BE2C (cell line): ENCODE results near the gene VPS35L.

Experiments
- DNase-seq: peaks from one replicate; pipeline ENCODE4 v3.0.0-alpha.2; 2020
- H3K27me3 ChIP-seq: fragments of 250-450 bp; sonication (Bioruptor Pico); 2 replicates; pipeline ENCODE4 v1.5.1; 2020; ENCODE audit warnings: mild to moderate bottlenecking
- H3K36me3 ChIP-seq: fragments of 250-450 bp; sonication (Bioruptor Pico); 2 replicates; pipeline ENCODE4 v1.5.1; 2020; ENCODE audit warnings: mild to moderate bottlenecking
- H3K4me1 ChIP-seq: fragments of 250-450 bp; sonication (Bioruptor Pico); 2 replicates; pipeline ENCODE4 v1.5.1; 2020
- H3K4me3 ChIP-seq: 2 replicates; pipeline ENCODE4 v1.5.1; 2011; ENCODE audit warnings: low read depth, low read length
- H3K9me3 ChIP-seq: fragments of 250-450 bp; sonication (Bioruptor Pico); 2 replicates; pipeline ENCODE4 v1.5.1; 2020
- TF ChIP-seq, protein P1 (sequence below): IDR thresholded peaks from 2 replicates; pipeline ENCODE4 v1.5.1; 2012; ENCODE audit warnings: mild to moderate bottlenecking, low read depth, low read length

Gene VPS35L

DNA sequence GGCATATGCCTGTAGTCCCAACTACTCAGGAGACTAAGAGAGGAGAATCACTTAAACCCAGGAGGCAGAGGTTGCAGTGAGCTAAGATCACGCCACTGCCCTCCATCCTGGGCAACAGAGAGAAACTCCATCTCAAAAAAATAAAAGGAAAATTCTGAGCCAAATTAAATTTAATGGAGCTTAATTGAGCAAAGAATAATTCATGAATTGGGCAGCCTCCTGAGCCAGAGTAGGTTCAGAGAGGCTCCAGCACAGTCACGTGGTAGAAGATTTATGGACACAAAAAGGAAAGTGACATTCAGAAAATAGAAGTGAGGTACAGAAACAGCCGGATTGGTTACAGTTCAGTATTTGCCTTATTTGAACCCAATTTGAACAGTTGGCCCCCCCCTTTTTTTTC is 10.9 kb downstream of the VPS35L start:
- peaks cover 32% of the 10 kb centered on the region for H3K36me3 ChIP-seq
- H3K9me3 ChIP-seq: no peaks in the 10 kb centered on the region
- no peaks in the 10 kb centered on the region for H3K4me1 ChIP-seq
- no peak for DNase-seq
- H3K4me3 ChIP-seq: no peak overlapping the region
- TF ChIP-seq, protein P1, sequence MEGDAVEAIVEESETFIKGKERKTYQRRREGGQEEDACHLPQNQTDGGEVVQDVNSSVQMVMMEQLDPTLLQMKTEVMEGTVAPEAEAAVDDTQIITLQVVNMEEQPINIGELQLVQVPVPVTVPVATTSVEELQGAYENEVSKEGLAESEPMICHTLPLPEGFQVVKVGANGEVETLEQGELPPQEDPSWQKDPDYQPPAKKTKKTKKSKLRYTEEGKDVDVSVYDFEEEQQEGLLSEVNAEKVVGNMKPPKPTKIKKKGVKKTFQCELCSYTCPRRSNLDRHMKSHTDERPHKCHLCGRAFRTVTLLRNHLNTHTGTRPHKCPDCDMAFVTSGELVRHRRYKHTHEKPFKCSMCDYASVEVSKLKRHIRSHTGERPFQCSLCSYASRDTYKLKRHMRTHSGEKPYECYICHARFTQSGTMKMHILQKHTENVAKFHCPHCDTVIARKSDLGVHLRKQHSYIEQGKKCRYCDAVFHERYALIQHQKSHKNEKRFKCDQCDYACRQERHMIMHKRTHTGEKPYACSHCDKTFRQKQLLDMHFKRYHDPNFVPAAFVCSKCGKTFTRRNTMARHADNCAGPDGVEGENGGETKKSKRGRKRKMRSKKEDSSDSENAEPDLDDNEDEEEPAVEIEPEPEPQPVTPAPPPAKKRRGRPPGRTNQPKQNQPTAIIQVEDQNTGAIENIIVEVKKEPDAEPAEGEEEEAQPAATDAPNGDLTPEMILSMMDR: no peak
- H3K27me3 ChIP-seq: no peaks in the 10 kb centered on the region

DNA sequence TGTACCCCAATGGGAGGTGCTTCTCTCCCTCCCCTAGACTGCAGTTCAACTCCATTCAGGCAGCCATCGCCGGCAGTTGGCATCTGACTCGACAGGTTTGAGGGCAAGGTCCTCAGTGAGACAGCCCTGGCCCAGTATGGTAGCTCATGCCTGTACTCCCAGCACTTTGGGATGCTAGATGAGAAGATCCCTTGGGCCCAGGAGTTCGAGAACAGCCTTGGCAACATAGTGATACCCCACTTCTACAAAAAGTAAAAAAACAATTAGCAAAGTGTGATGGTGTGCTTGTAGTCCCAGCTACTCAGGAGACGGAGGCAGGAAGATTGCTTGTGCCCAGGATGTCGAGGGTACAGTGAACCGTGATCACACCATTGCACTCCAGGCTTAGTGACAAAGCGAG is 12.1 kb downstream of the VPS35L start:
- TF ChIP-seq, protein P1: no peak
- Histone ChIP-seq H3K4me1 (no peaks in the 10 kb centered on the region), H3K4me3 (no peak overlapping the region), H3K9me3 (no peaks in the 10 kb centered on the region), H3K27me3 (no peaks in the 10 kb centered on the region), H3K36me3 (peaks cover 32% of the 10 kb centered on the region)
- DNase-seq: no peak

DNA sequence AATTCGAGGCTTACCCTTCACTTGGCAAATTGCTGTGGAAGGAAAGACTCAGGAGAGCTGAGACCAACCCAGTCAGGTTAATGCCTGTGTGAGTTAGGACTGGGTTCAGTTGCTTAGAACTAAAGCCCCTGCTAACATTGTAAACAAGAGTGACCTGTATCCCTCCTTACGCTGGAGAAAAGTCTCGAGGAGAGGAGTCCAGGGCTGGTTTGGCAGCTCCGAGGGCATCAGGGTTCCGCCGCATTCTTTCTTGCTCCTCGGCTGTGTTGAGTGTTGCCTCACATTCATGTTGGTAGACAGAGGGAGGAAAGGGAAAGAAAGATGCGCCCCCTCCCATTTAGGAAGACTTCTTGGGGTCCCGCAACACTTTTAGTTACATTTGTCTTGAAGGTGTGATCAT is 18.5 kb downstream of the VPS35L start:
- Histone ChIP-seq H3K27me3 (no peaks in the 10 kb centered on the region), H3K4me3 (no peak overlapping the region), H3K36me3 (peaks cover 21% of the 10 kb centered on the region; the same call in 1 of the 2 replicates), H3K9me3 (no peaks in the 10 kb centered on the region), H3K4me1 (no peaks in the 10 kb centered on the region)
- TF ChIP-seq, protein P1: no peak
- DNase-seq: no peak

DNA sequence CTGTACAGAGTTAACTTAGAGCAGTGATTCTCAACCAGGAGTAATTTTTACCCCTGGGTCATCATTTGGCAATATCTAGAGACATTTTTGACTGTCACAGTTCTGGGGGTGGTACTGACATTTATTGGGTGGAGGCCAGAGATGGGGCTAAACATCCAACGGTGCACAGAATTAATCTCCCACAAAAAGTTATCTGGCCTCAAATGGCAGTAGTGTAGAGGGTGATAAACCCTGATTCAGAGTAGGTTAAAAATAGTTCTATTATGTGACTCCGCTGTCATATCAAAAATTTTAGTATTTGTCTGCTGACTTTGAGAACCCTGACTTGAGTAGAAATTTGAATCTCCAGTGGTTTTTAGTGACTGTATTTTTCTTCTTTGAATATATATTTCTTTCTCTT is 19.1 kb downstream of the VPS35L start:
- DNase-seq: no peak
- H3K4me3 ChIP-seq: no peak overlapping the region
- no peaks in the 10 kb centered on the region for H3K27me3 ChIP-seq
- H3K36me3 ChIP-seq: peaks cover 21% of the 10 kb centered on the region; the same call in 1 of the 2 replicates
- H3K9me3 ChIP-seq: no peaks in the 10 kb centered on the region
- no peaks in the 10 kb centered on the region for H3K4me1 ChIP-seq
- TF ChIP-seq, protein P1: no peak

DNA sequence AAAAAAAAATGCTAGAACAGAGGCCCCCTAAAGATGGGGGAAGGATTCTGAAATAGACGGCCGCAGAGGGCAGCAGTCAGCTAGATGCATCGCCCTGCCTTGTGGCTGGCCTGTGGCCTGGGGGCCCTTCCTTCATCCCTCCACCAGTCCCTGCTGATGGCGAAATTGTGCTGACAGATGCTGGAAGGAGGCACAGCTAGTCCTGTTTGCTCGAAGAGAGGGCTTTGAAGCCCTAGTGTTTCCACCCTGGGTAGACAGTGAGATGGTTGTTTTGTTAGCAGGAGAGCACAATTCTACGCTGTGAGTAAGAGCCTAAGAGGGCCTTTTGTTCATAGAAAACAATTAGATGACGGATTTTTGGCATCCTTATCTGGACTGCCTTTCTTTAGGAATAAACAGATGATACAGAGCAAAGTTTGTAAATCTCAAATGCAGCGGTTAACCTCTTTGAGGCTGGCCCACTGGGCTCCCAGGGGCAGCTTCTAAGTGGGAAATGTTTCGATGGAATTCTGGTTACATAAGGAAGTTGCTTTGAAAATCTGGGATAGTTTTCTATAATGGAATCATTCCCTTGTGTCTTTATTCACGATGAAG is 23.0 kb downstream of the VPS35L start:
- Histone ChIP-seq H3K36me3 (peaks cover 28% of the 10 kb centered on the region; the same call in 1 of the 2 replicates), H3K4me1 (no peaks in the 10 kb centered on the region)
- no peak for DNase-seq

DNA sequence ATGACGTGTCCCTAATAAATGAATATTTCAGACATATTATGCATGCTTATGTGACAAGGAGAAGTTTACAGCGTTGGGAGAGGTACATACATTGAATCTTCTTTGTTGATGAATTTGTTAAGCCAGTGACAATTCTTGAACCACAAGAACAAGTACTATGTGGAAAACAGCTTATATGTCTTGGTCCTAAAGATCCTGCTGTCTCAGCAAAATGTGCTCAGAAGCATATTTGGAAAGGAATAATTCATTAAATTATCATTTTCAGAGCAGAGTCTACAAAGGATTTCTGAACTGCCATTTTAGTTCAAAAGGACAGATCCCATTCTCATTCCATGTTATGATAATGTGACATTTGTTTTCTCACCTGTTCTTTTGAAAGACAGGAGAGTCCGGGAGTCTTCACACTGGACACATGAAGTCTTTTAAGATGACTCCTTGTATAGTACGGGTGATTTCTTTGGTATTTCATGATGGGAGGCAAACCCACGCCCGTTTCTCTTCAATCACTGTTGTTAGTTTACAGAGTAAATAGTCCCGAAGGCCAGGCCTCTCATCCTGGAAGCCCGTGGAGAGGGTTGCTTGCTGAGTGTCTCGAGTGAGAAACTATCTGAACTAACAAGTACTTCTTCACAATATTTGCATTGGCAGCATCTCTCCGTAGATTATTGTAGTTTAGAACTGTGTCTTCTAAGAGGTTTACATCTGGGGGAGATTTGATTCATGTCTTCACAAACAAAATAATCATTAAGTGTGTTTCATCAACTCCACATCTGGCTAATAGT is 26.7 kb downstream of the VPS35L start:
- TF ChIP-seq, protein P1: no peak
- H3K4me1 ChIP-seq: no peaks in the 10 kb centered on the region
- peaks cover 24% of the 10 kb centered on the region for H3K36me3 ChIP-seq
- no peaks in the 10 kb centered on the region for H3K27me3 ChIP-seq
- no peak overlapping the region for H3K4me3 ChIP-seq
- H3K9me3 ChIP-seq: no peaks in the 10 kb centered on the region
- no peak for DNase-seq

More for the DNA sequence above, 23.0 kb downstream of the VPS35L start:
- Histone ChIP-seq H3K9me3 (no peaks in the 10 kb centered on the region), H3K4me3 (no peak overlapping the region), H3K27me3 (no peaks in the 10 kb centered on the region)
- TF ChIP-seq, protein P1: no peak
